ENCODE results near the gene SULF2.

Gene SULF2

GRCh38 chr20:47773371-47773786 lies 11.9 kb downstream of the SULF2 start:
- intact Hi-C loops (cut with DNase I): no loop called here
- no peak for DNase-seq

- intact Hi-C loops (cut with DNase I): no loop called here
- peak in 8 of 42 donors; percentile 8 to 41 (median 27) for DNase-seq
These were observed 14.3 kb downstream of the SULF2 start for GRCh38 chr20:47770935-47771334.

- DNase-seq: peak in 4 of 42 donors; percentile 13 to 48 (median 20)
- intact Hi-C loops (cut with DNase I): no loop called here
These were observed 17.1 kb downstream of the SULF2 start for GRCh38 chr20:47768016-47768824.

- intact Hi-C loops (cut with DNase I): no loop called here
- DNase-seq: no peak
These were observed 19.3 kb downstream of the SULF2 start for GRCh38 chr20:47765691-47766594.

GRCh38 chr20:47765271-47765670 lies 20.0 kb downstream of the SULF2 start:
- intact Hi-C loops (cut with DNase I): no loop called here
- DNase-seq: no peak

- no peak for DNase-seq
- intact Hi-C loops (cut with DNase I): no loop called here
These were observed 21.0 kb downstream of the SULF2 start for GRCh38 chr20:47764154-47764733.

- peak in 10 of 42 donors; percentile 14 to 51 (median 31) for DNase-seq
- intact Hi-C loops (cut with DNase I): no loop called here
These were observed 22.5 kb downstream of the SULF2 start for GRCh38 chr20:47762699-47763268.

GRCh38 chr20:47761482-47762047 lies 23.7 kb downstream of the SULF2 start:
- intact Hi-C loops (cut with DNase I): no loop called here
- DNase-seq: no peak

GRCh38 chr20:47760686-47761481 lies 24.4 kb downstream of the SULF2 start:
- DNase-seq: no peak
- intact Hi-C loops (cut with DNase I): no loop called here

- intact Hi-C loops (cut with DNase I): no loop called here
- DNase-seq: no peak
These were observed 26.5 kb downstream of the SULF2 start for GRCh38 chr20:47758517-47759450.

- DNase-seq: no peak
- intact Hi-C loops (cut with DNase I): no loop called here
These were observed 27.9 kb downstream of the SULF2 start for GRCh38 chr20:47757145-47758035.

- no peak for DNase-seq
- intact Hi-C loops (cut with DNase I): no loop called here
These were observed 30.2 kb downstream of the SULF2 start for GRCh38 chr20:47754946-47755652.

GRCh38 chr20:47754388-47754715 lies 30.9 kb downstream of the SULF2 start:
- no peak for DNase-seq
- intact Hi-C loops (cut with DNase I): no loop called here

- intact Hi-C loops (cut with DNase I): no loop called here
- no peak for DNase-seq
These were observed 31.5 kb downstream of the SULF2 start for GRCh38 chr20:47753576-47754387.

GRCh38 chr20:47751449-47751848 lies 33.8 kb downstream of the SULF2 start:
- no peak for DNase-seq
- intact Hi-C loops (cut with DNase I): no loop called here

All from head of caudate nucleus (tissue), 42 donors.